Gastrocnemius medialis (tissue), 4 donors: Measurements from ENCODE around the gene USP7. TPM values are rescaled to one million over a fixed set of nuclear protein-coding genes. Genes with fewer than 3 reads are reported as not detected.

Source experiments
- ATAC-seq, 2 donors: fragments of 150-250 bp; one replicate each; pipeline ENCODE4 v1.9.1; 2016
- DNase-seq, 2 donors: peaks; one replicate each; pipeline ENCODE4 v3.0.0-alpha.2; 2019
- H3K27ac ChIP-seq, 4 donors: fragments of 200-600 bp; sonication (generic); 1 replicate in 1 of 4; 2 replicates in 3 of 4; pipeline ENCODE4 v1.5.1; 2016 to 2018; ENCODE audit warnings: mild to moderate bottlenecking in 2 of 4, moderate library complexity in 1 of 4
- H3K27me3 ChIP-seq, 3 donors: fragments of 200-600 bp; sonication (generic) in 2 of 3; 1 replicate in 1 of 3; 2 replicates in 2 of 3; pipeline versions ENCODE4 v1.5.1 to v1.6.0; 2016 to 2019; ENCODE audit warnings: mild to moderate bottlenecking in 1 of 3, moderate library complexity in 1 of 3
- H3K36me3 ChIP-seq, 2 donors: fragments of 200-600 bp; sonication (generic) in 1 of 2; one replicate each; pipeline ENCODE4 v1.5.1; 2017 to 2018
- H3K4me1 ChIP-seq, 2 donors: fragments of 200-600 bp; sonication (generic) in 1 of 2; one replicate each; pipeline ENCODE4 v1.5.1; 2016 to 2017; ENCODE audit warnings: mild to moderate bottlenecking in 2 of 2
- H3K4me3 ChIP-seq, 4 donors: fragments of 200-600 bp; sonication (generic) in 3 of 4; 1 replicate in 1 of 4; 2 replicates in 3 of 4; pipeline ENCODE4 v1.5.1; 2016 to 2019; ENCODE audit warnings: mild to moderate bottlenecking in 2 of 4
- H3K9me3 ChIP-seq, 3 donors: fragments of 200-600 bp; sonication (generic) in 2 of 3; 1 replicate in 1 of 3; 2 replicates in 2 of 3; pipeline ENCODE4 v1.5.1; 2016 to 2019
- POLR2A ChIP-seq, 2 donors: fragments of 450-650 bp; IDR thresholded peaks; one replicate each; pipeline ENCODE4 v1.6.1; 2017; ENCODE audit warnings: antibody characterized with exemption in 2 of 2, mild to moderate bottlenecking in 2 of 2, moderate library complexity in 2 of 2
- in situ Hi-C, 4 donors: fragments of 200-750 bp; cut with MboI; loops; one replicate each; pipeline versions ENCODE4 v1.15.0 to v1.8.0; 2017; ENCODE audit warnings: low sequenced_read_pairs in 4 of 4
- intact Hi-C: fragments of 100-400 bp; cut with DNase I; formaldehyde crosslinking; loops from one replicate; pipeline ENCODE4 v1.15.1; 2023; ENCODE audit warnings: low total_unique reads
- total RNA-seq, 4 donors: library from RNA; depleted of rRNA; stranded (reverse); fragments of >200 nt; gene quantifications; one replicate each; pipeline versions ENCODE4 v1.1.0 to v1.2.3, GENCODE V29; 2016
- TF ChIP-seq, protein P1 (sequence below), 5 experiments: fragments of 450-650 bp in 3 of 5; fragments of 200-600 bp in 2 of 5; sonication (generic) in 2 of 5; IDR thresholded peaks in 4 of 5; conservative IDR thresholded peaks in 1 of 5; 1 replicate in 4 of 5; 2 replicates in 1 of 5; pipeline ENCODE4 v1.5.1; 2016 to 2019; ENCODE audit warnings: antibody characterized with exemption in 5 of 5, mild to moderate bottlenecking in 3 of 5, moderate library complexity in 3 of 5

The USP7 gene
- total RNA-seq, 4 donors from 2014 or later, result 79.7 to 99.2 (median 85.6) TPM

DNA sequence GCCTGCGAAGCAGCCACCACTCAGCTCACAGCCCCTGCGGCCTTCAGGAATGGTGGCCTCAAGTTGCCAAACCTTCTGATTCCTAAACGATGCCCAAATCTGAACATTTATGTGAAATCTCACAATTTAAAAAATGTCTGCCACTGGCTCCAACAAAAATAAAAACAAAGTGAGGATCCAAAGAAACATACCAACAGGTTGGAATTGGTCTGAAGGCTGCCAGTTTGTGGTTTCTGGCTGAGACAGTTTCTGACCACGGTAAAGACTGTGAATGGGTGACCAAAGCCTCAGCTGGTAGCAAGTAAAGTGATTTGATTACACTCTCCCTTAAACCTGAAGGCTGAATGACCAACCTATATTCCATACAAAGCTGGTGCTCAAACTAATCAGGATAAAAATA, 56.6 kb downstream of the USP7 start:
- ATAC-seq, result no peak
- no peaks in the 10 kb centered on the region for H3K9me3 ChIP-seq
- DNase-seq, result no peak
- peaks cover 2 to 94% of the 10 kb centered on the region in 2 donors for H3K36me3 ChIP-seq
- intact Hi-C loops (no loop called here), in situ Hi-C loops (loop anchor here in 1 of 4 donors (10.0 kb wide), 1 partner anchor 48 kb away; no protein-coding TSS in a partner anchor)
- H3K4me3 ChIP-seq, result no peak overlapping the region
- H3K27me3 ChIP-seq, result no peaks in the 10 kb centered on the region
- H3K27ac ChIP-seq, result no peak overlapping the region
- H3K4me1 ChIP-seq, result peaks cover 0 to 4% of the 10 kb centered on the region in 2 donors
- TF ChIP-seq, protein P1, sequence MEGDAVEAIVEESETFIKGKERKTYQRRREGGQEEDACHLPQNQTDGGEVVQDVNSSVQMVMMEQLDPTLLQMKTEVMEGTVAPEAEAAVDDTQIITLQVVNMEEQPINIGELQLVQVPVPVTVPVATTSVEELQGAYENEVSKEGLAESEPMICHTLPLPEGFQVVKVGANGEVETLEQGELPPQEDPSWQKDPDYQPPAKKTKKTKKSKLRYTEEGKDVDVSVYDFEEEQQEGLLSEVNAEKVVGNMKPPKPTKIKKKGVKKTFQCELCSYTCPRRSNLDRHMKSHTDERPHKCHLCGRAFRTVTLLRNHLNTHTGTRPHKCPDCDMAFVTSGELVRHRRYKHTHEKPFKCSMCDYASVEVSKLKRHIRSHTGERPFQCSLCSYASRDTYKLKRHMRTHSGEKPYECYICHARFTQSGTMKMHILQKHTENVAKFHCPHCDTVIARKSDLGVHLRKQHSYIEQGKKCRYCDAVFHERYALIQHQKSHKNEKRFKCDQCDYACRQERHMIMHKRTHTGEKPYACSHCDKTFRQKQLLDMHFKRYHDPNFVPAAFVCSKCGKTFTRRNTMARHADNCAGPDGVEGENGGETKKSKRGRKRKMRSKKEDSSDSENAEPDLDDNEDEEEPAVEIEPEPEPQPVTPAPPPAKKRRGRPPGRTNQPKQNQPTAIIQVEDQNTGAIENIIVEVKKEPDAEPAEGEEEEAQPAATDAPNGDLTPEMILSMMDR (IDR thresholded peaks at IDR 0.05 in 4 of 5, conservative IDR thresholded peaks at IDR 0.05 in 1 of 5), result no peak
- TF ChIP-seq POLR2A (IDR thresholded peaks at IDR 0.05), result no peak

DNA sequence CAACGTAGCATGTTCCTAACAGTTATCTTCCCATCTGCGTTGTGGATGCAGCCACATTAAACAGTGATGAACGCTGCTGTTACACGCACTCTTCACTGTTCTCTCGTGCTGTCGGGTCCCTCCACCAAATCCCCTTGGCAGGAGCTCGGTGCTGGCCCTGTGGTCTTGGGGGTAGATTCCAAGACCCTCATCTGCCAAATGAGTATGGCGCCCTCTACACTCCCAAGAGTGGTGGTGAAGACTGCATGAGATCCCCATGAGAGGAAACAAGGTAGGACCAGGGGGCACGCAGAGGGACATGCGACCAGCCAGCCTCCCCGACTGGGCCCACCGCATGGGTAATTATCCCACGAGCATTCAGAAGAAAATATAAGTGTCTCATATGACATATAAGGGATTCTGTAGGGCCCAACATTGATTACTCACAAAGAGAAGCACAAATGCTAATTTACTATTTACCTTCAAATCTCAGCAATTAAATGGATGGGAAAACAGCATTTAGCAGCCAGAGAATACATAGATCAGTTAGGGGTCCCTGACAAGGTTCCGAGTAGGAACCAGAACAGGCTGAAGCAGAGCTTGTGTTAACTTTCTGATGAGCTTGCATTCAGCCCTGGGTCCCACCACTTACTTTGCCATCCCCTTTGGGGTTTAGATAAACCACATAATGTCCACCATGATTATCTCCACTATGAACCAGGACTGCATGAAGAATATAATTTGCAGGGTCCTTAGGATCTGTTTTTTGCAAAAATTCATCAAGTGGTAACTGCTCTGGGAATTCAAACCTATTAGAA, 57.7 kb downstream of the USP7 start:
- H3K36me3 ChIP-seq, result peaks cover 6 to 94% of the 10 kb centered on the region in 2 donors
- in situ Hi-C loops, result loop anchor here in 1 of 4 donors (10.0 kb wide), 1 partner anchor 49 kb away; no protein-coding TSS in a partner anchor

DNA sequence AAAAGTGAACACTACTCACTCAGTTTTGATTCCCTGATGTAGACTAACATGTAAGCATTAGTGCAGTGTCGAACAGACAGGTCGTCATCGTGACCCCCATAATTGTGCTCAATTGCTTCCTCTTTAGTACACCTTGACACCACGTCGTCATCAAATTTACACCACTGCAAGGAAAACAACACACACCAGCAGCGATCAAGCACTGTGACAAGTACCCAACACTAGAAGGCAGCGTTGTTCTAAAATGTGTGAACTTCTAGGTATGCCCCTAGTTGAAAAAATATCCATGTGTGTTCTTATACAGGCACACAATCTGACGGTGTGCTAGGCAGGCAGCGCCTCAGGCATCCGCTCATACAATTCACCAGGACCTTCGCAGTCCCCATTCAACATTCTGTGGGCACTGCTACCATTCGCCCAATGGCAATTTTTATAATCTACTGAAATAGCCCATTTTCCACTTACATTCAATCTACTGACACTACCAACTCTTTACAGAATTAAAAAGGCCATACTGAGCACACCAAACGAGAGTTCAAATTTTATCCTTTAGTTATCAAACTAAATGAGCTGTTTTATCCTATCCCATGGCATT, 58.4 kb downstream of the USP7 start:
- intact Hi-C loops, result no loop called here
- Histone ChIP-seq H3K4me3 (no peak overlapping the region), H3K36me3 (peaks cover 6 to 94% of the 10 kb centered on the region in 2 donors), H3K27me3 (no peaks in the 10 kb centered on the region), H3K9me3 (no peaks in the 10 kb centered on the region), H3K27ac (peak overlapping the region in 2 of 4 donors; percentile 72 to 75), H3K4me1 (peaks cover 0 to 4% of the 10 kb centered on the region in 2 donors)
- ATAC-seq (no peak), DNase-seq (no peak)
- TF ChIP-seq POLR2A (IDR thresholded peaks at IDR 0.05), result no peak
- TF ChIP-seq, protein P1 (IDR thresholded peaks at IDR 0.05 in 4 of 5, conservative IDR thresholded peaks at IDR 0.05 in 1 of 5), result no peak
- in situ Hi-C loops, result loop anchor here in 1 of 4 donors (10.0 kb wide), 1 partner anchor 50 kb away; no protein-coding TSS in a partner anchor

More for the DNA sequence above, 57.7 kb downstream of the USP7 start:
- Histone ChIP-seq H3K4me3 (no peak overlapping the region), H3K27ac (no peak overlapping the region), H3K27me3 (no peaks in the 10 kb centered on the region), H3K4me1 (peaks cover 0 to 4% of the 10 kb centered on the region in 2 donors), H3K9me3 (no peaks in the 10 kb centered on the region)
- DNase-seq (no peak), ATAC-seq (no peak)
- TF ChIP-seq, protein P1 (IDR thresholded peaks at IDR 0.05 in 4 of 5, conservative IDR thresholded peaks at IDR 0.05 in 1 of 5), result no peak
- TF ChIP-seq POLR2A (IDR thresholded peaks at IDR 0.05), result no peak
- intact Hi-C loops, result no loop called here

DNA sequence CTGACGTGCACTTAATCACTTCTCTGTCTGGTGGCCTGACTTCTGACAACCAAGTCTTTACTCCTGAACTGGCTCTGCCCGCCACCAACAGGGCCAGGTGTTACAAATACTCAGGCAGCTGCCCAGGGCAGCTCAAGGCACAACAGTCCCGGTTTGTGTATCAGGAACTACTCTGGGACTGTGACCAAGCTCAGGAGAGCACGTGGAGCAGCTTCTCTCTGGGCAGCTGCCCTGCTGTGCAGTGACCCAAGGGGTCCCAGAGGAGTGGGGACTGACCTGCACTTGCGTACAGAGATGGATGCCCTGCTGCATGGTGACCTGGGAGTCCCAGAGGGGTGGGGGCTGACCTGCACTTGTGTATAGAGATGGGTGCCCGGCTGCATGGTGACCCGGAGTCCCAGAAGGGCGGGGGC, 59.7 kb downstream of the USP7 start:
- peak; percentile 92 to 96 for ATAC-seq
- H3K4me3 ChIP-seq, result no peak overlapping the region
- H3K27me3 ChIP-seq, result no peaks in the 10 kb centered on the region
- DNase-seq, result peak; percentile 63 to 87
- intact Hi-C loops, result no loop called here
- peaks cover 8 to 95% of the 10 kb centered on the region in 2 donors for H3K36me3 ChIP-seq
- H3K4me1 ChIP-seq, result peaks cover 0 to 4% of the 10 kb centered on the region in 2 donors
- H3K27ac ChIP-seq, result peak overlapping the region; percentile 60 to 78 (median 74)
- TF ChIP-seq, protein P1 (IDR thresholded peaks at IDR 0.05 in 4 of 5, conservative IDR thresholded peaks at IDR 0.05 in 1 of 5), result no peak
- no peak for TF ChIP-seq POLR2A (IDR thresholded peaks at IDR 0.05)
- in situ Hi-C loops, result loop anchor here in 1 of 4 donors (10.0 kb wide), 1 partner anchor 51 kb away; no protein-coding TSS in a partner anchor
- no peaks in the 10 kb centered on the region for H3K9me3 ChIP-seq
